Measurements from ENCODE around the gene PTGER4. TPM values are rescaled to one million over a fixed set of nuclear protein-coding genes. Genes with fewer than 3 reads are reported as not detected.

The PTGER4 gene
- total RNA-seq, 1 donor from 2014 or later, result 19.4 TPM

DNA sequence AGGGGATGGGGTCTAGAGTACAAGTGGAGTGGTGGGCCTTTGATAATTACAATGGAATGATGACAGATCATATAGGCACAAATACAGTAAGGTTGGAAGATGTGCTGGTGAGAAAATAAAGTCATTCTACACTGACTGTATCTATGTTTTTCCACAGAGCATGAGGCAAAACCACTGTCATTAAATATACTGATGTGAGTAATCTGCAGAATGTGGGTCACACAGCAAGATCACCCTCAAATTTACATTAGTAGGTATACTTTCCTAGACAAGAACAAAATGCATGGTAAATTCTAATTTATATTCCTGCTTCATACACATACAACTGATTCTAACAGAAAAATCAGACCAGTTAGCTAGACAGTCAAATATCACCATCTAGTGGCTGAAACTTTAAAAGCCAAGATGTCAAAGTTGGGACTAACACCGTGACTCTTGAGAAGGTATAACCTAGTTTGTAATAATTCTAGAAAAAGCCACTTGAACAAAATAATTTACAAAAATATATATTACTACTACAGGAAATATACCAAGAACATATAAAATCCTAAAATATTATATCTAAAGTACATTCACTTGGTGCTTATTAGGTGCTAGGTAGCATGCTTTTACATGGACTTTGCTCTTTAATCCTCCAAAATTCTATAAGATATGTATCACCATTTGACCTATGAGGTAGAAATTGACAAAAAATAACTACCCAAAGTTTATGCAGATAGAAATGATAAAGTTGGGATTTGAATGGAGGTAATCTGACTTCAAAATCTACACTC lies 56.6 kb downstream of the PTGER4 start:
- TF ChIP-seq POLR2A (IDR thresholded peaks at IDR 0.05) (no peak), POLR2AphosphoS5 (IDR thresholded peaks at IDR 0.05; ENCODE audit: insufficient read depth in 1 of 2, low read depth in 1 of 2) (no peak)
- TF ChIP-seq, protein P1, sequence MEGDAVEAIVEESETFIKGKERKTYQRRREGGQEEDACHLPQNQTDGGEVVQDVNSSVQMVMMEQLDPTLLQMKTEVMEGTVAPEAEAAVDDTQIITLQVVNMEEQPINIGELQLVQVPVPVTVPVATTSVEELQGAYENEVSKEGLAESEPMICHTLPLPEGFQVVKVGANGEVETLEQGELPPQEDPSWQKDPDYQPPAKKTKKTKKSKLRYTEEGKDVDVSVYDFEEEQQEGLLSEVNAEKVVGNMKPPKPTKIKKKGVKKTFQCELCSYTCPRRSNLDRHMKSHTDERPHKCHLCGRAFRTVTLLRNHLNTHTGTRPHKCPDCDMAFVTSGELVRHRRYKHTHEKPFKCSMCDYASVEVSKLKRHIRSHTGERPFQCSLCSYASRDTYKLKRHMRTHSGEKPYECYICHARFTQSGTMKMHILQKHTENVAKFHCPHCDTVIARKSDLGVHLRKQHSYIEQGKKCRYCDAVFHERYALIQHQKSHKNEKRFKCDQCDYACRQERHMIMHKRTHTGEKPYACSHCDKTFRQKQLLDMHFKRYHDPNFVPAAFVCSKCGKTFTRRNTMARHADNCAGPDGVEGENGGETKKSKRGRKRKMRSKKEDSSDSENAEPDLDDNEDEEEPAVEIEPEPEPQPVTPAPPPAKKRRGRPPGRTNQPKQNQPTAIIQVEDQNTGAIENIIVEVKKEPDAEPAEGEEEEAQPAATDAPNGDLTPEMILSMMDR (IDR thresholded peaks at IDR 0.05), result peak in 2 of 3 experiments; percentile 29 to 61
- Histone ChIP-seq H3K9me3 (no peaks in the 10 kb centered on the region), H3K27me3 (no peaks in the 10 kb centered on the region), H3K4me1 (peaks cover 15% of the 10 kb centered on the region), H3K27ac (no peak overlapping the region), H3K36me3 (peaks cover 0 to 8% of the 10 kb centered on the region in 2 donors), H3K4me3 (no peak overlapping the region)
- intact Hi-C loops (cut with DNase I), result no loop called here
- no peak for DNase-seq (ENCODE audit: extremely low spot score in 2 of 2)

DNA sequence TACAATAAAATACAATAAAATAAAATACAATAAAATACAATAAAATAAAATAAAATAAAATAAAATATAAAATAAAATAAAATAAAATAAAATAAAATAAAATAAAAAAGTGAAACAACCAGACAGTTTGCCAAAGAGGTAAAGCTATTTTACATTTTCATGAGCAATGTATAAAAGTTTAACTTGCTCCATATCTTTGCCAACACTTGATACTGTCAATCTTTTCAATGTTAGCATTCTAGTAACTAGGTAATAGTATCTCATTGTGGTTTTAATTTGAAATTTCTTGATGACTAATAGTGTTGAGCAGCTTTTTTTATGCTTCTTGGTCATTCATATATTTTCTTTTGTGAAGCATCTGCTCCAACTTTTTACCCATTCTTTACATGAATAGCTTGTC lies 58.8 kb downstream of the PTGER4 start:
- no peak for DNase-seq (ENCODE audit: extremely low spot score in 2 of 2)
- no peak overlapping the region for H3K4me3 ChIP-seq
- no peaks in the 10 kb centered on the region for H3K27me3 ChIP-seq
- peaks cover 0 to 13% of the 10 kb centered on the region in 2 donors for H3K36me3 ChIP-seq
- H3K27ac ChIP-seq, result no peak overlapping the region
- H3K4me1 ChIP-seq, result peaks cover 12% of the 10 kb centered on the region
- intact Hi-C loops (cut with DNase I), result no loop called here
- TF ChIP-seq POLR2A (IDR thresholded peaks at IDR 0.05) (no peak), POLR2AphosphoS5 (IDR thresholded peaks at IDR 0.05; ENCODE audit: insufficient read depth in 1 of 2, low read depth in 1 of 2) (no peak)
- TF ChIP-seq, protein P1 (IDR thresholded peaks at IDR 0.05), result no peak
- H3K9me3 ChIP-seq, result no peaks in the 10 kb centered on the region

Small RNAs within 50 kb of the gene (small RNA-seq; reads per million reads assigned to genes)
- not detected for gene RF00092

Other genes with a start within 250 kb of the PTGER4 start
- gene TTC33, start 76.0 kb downstream of the PTGER4 start, total RNA-seq, result 12.8 TPM
- 69.0 TPM for gene PRKAA1, start 118.5 kb downstream of the PTGER4 start, total RNA-seq
- gene RPL37, start 155.3 kb downstream of the PTGER4 start, total RNA-seq, result 489 TPM
- 12.3 TPM for gene CARD6, start 161.5 kb downstream of the PTGER4 start, total RNA-seq
- gene C7, start 229.6 kb downstream of the PTGER4 start, total RNA-seq, result 385 TPM